NK-92 (cell line): Measurements from ENCODE around the gene CCDC97.

Experiments
- DNase-seq: peaks from one replicate; lab custom pipeline; 2025; ENCODE audit not compliant: unreplicated experiment; lab: John Stamatoyannopoulos, UW

Gene CCDC97

DNA sequence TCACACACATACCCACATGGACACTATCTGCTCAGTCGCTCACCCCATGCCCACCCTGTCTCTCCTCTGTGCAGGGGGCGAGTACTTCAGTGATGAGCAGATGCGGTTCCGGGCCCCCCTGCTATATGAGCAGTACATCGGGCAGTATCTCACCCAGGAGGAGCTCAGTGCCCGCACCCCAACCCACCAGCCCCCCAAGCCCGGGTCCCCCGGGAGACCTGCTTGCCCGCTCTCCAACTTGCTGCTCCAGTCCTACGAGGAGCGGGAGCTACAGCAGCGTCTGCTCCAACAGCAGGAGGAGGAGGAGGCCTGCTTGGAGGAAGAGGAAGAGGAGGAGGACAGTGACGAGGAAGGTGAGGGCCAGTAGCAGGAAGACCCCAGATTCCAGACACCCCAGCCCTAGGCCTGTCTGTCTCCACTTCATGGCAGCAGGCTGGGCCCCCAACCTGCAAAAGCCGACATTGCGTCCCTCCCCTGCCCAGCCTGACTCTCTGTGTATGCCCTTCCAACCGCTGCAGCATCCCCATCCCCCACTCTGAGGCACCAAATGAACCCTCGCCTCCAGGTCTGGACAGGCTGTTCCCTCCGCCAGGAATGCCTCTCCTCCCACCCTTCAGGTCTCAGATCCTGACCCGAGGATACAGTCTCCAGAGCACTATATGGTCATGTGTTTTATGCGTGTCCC lies 9.7 kb downstream of the CCDC97 start:
- no peak for DNase-seq

- no peak for DNase-seq
Measured at GRCh38 chr19:41320185-41320518, 10.2 kb downstream of the CCDC97 start.

GRCh38 chr19:41320568-41320967 lies 10.6 kb downstream of the CCDC97 start:
- no peak for DNase-seq

DNA sequence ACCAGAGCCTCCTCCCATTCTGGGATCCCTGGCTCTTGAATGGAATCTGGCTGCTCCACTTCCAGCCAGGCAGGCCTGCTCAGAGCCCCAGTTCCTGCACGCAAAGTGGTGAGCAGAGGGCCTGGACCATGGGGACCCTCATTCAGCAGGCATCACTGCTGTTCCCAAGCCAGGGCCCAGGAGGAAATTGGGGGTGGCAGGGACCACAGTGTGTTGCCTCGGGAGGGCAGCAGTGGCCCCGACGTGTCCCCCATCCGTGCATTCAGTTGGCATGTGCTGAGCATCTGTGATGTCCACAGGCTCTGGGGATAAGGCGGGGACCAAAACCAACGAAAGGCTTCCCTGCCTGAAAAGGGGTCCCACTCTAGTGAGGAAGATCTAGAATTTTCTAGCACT lies 11.2 kb downstream of the CCDC97 start:
- no peak for DNase-seq

DNA sequence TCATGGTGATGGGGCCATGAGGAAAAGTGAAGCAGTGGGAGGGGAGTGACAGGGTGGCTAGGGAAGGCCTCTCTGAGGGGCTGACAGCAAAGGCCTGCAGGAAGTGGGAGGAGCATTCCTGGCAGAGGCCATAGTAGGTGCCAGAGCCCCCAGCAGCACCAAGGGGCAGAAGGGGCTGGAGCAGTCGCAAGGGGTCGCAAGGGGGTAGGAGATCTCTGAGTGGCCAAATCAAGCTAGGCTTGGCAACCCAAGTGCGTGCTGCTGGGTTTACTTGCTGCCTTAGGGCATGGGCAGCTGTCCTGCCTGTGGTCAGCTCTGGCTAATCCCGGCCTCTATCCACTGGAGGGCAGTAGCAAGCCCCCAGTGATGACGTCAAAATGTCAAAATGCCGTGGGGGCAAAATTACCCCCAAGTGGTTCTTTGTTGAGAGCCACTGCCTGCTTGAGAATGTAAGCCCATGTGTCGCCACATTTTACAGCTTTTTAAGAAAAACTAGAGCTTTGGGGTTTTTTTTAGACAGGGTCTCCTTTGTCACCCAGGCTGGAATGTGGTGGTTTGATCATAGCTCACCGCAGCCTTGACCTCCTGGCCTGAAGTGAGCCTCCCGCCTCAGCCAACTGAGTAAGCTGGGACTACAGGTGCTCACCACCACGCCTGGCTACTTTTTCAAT lies 11.8 kb downstream of the CCDC97 start:
- DNase-seq: no peak

DNA sequence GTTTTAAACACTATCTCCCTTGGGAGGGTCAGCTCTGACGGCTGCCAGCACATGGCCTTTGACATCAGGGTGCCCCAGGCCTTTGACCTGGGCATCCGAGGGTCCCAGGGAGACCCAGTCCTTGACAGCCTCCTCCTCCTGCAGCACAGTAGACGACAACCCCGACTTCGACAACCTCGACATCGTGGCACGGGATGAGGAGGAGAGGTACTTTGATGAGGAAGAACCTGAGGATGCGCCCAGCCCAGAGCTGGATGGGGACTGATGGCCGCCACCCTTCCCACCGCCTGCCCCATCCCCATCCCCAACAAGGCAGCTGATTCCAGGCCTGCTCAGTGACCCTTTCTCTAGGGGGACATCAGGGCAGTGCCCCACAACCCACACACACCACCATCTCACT lies 12.5 kb downstream of the CCDC97 start:
- DNase-seq: no peak

DNA sequence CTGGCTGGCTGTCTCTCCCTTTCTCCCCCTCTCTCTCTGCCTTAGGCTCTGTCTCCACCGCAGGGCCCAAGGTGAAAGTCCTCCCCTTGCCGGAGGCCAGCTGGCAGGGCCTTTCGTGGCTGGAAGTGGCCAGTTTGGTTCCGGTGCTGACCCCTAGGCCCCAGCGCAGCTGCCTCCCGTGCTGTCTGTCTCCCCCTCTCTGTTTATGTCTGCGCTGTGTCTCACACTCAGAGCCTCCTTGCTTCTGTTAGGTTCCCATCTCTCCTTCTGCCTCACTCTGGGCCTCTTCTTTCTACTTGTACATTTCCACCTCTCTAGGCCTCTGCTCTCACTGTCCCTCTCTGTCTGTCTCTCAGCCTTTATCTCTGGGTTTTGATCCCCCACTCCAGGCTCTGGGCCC lies 13.1 kb downstream of the CCDC97 start:
- DNase-seq: no peak

GRCh38 chr19:41323430-41324125 lies 13.6 kb downstream of the CCDC97 start:
- no peak for DNase-seq

- DNase-seq: no peak
Measured at GRCh38 chr19:41324231-41324702, 14.3 kb downstream of the CCDC97 start.

DNA sequence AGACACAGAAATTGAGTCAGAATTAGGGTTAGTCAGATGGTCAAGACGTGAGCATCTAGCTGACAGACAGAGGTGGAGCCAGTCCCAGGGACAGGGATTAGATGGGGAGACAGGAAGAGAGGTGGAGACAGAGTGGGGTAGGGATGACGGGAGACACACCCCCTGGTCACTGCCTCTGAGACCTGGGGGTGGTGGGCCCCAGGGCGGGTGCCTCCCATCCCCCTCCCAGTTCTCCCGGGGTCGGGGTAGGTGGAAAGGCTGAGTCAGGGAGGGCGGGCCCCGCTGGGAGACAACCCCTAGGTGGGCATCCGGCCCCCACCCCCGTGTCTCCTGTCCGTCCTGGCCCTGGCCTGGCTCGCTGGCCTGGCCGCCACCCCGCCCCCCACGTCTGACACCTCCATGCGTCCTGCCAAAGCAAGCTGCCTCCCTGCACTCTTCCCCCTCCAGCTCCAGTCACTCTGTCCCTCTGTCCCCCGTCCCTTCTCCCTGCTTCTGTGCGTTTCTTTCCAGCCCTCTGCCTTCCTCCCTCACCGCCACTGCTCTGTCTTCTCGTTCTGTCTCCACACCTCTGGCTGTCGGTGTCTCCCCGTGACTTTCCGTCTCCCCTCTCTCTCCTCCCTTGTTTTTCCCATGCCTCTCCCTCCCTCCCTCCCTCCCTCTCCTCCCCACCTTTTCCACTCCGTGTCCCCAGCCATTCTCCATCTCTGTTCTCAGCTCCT lies 15.1 kb downstream of the CCDC97 start:
- no peak for DNase-seq

GRCh38 chr19:41325640-41325946 lies 15.6 kb downstream of the CCDC97 start:
- no peak for DNase-seq

- no peak for DNase-seq
Measured at GRCh38 chr19:41325947-41326706, 16.2 kb downstream of the CCDC97 start.

DNA sequence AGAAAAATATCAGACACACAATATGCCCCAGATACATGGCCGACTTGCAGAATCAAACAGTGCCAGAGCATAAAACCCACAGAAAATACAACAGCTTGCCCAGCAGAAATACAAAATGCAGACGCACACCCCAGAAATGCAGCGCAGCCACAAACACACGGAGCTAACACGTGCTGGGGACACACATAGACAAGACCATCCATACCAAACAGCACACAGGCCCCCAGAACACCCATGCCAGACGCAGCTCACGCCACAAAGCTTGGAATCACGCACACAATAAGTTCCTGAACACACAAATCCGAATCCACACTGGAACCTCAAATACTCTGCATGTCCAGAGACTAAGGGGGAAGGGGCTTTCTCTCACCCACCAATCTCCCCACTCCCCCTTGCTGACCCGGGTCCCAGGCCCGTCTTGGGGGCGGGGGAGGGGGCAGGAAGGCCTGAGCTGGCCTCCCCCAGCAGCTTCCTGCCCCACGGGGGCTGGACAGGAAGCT lies 17.2 kb downstream of the CCDC97 start:
- no peak for DNase-seq

GRCh38 chr19:41327576-41328156 lies 17.7 kb downstream of the CCDC97 start:
- no peak for DNase-seq

DNA sequence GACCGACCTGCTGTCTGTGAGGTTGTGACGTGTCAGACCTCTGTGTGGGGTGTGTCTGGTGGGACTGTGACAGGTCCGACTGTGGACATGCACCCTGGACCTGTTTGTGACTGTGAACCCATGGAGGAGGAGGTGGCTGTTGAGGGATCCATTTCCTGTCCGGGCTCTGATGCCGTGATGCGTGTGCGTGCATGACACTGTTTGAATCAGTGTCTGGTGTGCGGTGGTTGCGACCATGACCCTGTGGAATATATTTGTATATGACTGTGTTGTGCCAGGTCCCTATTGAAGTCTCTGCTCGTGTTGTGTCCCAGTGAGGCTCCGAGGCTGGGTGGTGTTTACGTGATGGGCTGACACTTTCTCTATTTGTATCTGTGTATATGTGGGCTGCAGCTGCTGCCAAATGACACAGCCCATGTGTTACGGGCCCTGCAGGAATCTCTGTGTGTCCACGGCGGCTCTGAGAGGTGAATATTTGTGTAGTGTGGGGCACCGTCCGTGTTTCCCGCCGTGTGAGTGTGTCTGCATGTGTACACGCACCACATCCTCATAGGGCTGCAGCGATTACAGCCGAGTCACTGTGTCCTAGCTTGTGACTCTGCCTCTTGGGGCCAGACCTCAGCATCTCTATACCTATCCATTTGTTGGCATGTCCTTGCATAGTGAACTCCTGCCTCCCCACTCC lies 18.3 kb downstream of the CCDC97 start:
- no peak for DNase-seq

GRCh38 chr19:41328842-41329225 lies 18.9 kb downstream of the CCDC97 start:
- DNase-seq: no peak

DNA sequence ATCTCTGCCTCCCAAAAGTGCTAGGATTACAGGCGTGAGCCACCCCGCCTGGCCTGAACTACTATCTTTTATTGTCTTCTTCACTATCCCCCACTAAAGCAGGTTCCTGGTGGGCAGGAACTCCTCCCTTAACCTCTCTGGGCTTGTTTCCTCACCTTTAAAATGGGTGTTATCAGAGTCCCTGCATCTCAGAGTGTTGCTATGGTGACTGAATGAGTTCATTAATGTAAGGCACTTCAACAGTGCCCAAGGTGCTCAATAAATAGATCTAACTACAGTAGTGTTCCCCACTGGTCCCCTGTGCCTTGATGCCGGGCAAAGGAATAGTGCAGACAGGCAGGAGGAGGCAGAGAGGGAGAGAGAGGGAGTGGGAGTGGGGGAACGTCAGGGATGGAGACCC lies 20.5 kb downstream of the CCDC97 start:
- DNase-seq: no peak

DNA sequence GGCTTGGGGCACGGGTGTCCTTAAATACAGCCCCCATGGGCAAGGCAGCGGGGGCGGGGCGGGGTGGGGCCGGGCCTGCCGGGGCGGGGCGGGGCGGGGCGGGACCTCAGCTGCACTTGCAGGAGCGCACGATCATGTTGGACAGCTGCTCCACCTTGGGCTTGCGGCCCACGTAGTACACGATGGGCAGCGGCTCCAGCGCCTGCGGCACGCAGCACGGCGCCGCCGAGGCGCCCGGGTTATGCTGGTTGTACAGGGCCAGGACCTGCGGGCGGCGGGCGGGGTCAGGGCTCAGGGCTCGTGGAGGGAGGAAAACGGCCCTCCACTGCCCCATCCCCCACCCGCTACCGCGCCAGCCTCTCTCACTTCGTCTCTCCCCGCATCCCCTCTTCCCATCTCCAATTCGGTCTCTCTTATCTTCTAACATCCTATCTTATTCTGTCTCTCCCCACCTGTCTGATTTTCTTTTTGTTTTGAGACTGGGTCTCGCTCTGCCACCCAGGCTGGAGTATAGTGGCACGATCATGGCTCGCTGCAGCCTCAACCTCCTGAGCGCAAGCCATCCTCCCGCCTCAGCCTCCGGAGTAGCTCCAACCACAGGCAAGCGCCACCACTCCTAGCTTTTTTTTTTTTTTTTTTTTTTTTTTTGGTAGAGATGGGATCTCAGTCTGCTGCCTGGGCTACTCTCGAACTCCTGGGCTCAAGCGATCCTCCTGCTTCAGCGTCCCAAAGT lies 21.1 kb downstream of the CCDC97 start:
- DNase-seq: no peak

GRCh38 chr19:41332000-41332399 lies 22.0 kb downstream of the CCDC97 start:
- DNase-seq: no peak
